D721Med (cell line): ENCODE measurements around the gene FSTL5.
"Not testable (repeated sequence)": the region's sequence is repeated elsewhere in the genome, so short reads cannot be mapped to it uniquely, and the experiment has no call there.

ENCODE experiments used
- DNase-seq: peaks from one replicate; pipeline ENCODE4 v3.0.0; 2011; ENCODE audit warnings: low spot score; ENCODE audit not compliant: insufficient read length
- FAIRE-seq: peaks from 2 replicates; lab custom pipeline; 2011; peaks lifted over from hg19 to GRCh38; lab: Jason Lieb, UNC
- CTCF ChIP-seq: IDR thresholded peaks from 2 replicates; pipeline ENCODE4 v1.5.1; 2012; ENCODE audit warnings: mild to moderate bottlenecking, control low read depth; ENCODE audit not compliant: insufficient read depth; ENCODE audit errors: missing control alignments

Gene FSTL5

GRCh38 chr4:162163892-162164759 is at the start of gene FSTL5:
FSTL5 (minus strand) TSS chr4:162164000; CDS start chr4:162111396, 52,604 bp downstream.
- DNase-seq: peak; percentile 22
- TF ChIP-seq CTCF: no peak
- no peak for FAIRE-seq

GRCh38 chr4:162209706-162210105 is 45.9 kb upstream of the FSTL5 start:
- no peak for FAIRE-seq
- no peak for DNase-seq
- no peak for TF ChIP-seq CTCF

- not testable (repeated sequence) for DNase-seq, FAIRE-seq
Observed at GRCh38 chr4:162203478-162203877, 39.7 kb upstream of the FSTL5 start.

GRCh38 chr4:162201673-162202072 is 37.9 kb upstream of the FSTL5 start:
- no peak for TF ChIP-seq CTCF
- no peak for DNase-seq
- FAIRE-seq: no peak

- no peak for FAIRE-seq
- no peak for TF ChIP-seq CTCF
- no peak for DNase-seq
Observed at GRCh38 chr4:162170509-162170908, 6.7 kb upstream of the FSTL5 start.

- TF ChIP-seq CTCF: no peak
- FAIRE-seq (no peak), DNase-seq (no peak)
Observed at GRCh38 chr4:162164906-162165510, 1.2 kb upstream of the FSTL5 start.

GRCh38 chr4:162162672-162163071 is 1.1 kb downstream of the FSTL5 start:
- no peak for TF ChIP-seq CTCF
- FAIRE-seq (no peak), DNase-seq (no peak)
